Caco-2 (cell line): ENCODE data around the gene KLC1. TPM values are rescaled to one million over a fixed set of nuclear protein-coding genes. Genes with fewer than 3 reads are reported as not detected.

Experiments
- BruUV-seq: library from RNA; stranded (reverse); fragments of 400-500 nt; replicated peaks from 2 replicates; lab custom pipeline; 2021; lab: Mats Ljungman, UMichigan
- CTCF ChIA-PET: fragments of 300-600 bp; sonication (Branson Sonifier 250); formaldehyde crosslinking; loops from one replicate; lab custom pipeline; 2022; ENCODE audit warnings: antibody characterized with exemption; lab: Charles Lee
- POLR2A ChIA-PET: fragments of 300-600 bp; sonication (Branson Sonifier 250); formaldehyde crosslinking; loops from one replicate; lab custom pipeline; 2022; ENCODE audit warnings: antibody characterized with exemption; lab: Charles Lee
- DNase-seq, 2 experiments: peaks; one replicate each; pipeline versions ENCODE4 v3.0.0 to v3.0.0-alpha.2; 2020 to 2022
- H3K27me3 ChIP-seq: replicated peaks from 2 replicates; pipeline ENCODE4 v1.6.0; 2011; ENCODE audit warnings: low read length; ENCODE audit not compliant: control insufficient read depth, insufficient read depth
- H3K36me3 ChIP-seq: 2 replicates; pipeline ENCODE4 v1.5.1; 2011; ENCODE audit warnings: low read length; ENCODE audit not compliant: control insufficient read depth, insufficient read depth
- H3K4me1 ChIP-seq: fragments of 250-450 bp; sonication (Bioruptor Pico); 2 replicates; pipeline ENCODE4 v1.5.1; 2020; ENCODE audit warnings: mild to moderate bottlenecking
- H3K4me3 ChIP-seq: 2 replicates; pipeline ENCODE4 v1.5.1; 2011; ENCODE audit warnings: low read depth, mild to moderate bottlenecking, control low read depth, low read length
- H3K9me3 ChIP-seq: fragments of 250-450 bp; sonication (Bioruptor Pico); 2 replicates; pipeline ENCODE4 v1.5.1; 2020; ENCODE audit warnings: mild to moderate bottlenecking, moderate library complexity
- H3K27ac Mint-ChIP-seq: one replicate; pipeline ENCODE4 v1.8.0; 2022; ENCODE audit warnings: mixed read lengths; ENCODE audit not compliant: unreplicated experiment
- H3K27me3 Mint-ChIP-seq: one replicate; pipeline ENCODE4 v1.8.0; 2022; ENCODE audit warnings: mixed read lengths; ENCODE audit not compliant: insufficient read depth, unreplicated experiment
- H3K36me3 Mint-ChIP-seq: one replicate; pipeline ENCODE4 v1.8.0; 2022; ENCODE audit warnings: mild to moderate bottlenecking, mixed read lengths; ENCODE audit not compliant: insufficient read depth, unreplicated experiment
- H3K4me1 Mint-ChIP-seq: one replicate; pipeline ENCODE4 v1.8.0; 2022; ENCODE audit warnings: low read depth, mixed read lengths; ENCODE audit not compliant: unreplicated experiment
- H3K4me3 Mint-ChIP-seq: one replicate; pipeline ENCODE4 v1.8.0; 2022; ENCODE audit warnings: mild to moderate bottlenecking, moderate library complexity, mixed read lengths; ENCODE audit not compliant: unreplicated experiment
- H3K9me3 Mint-ChIP-seq: one replicate; pipeline ENCODE4 v1.8.0; 2022; ENCODE audit warnings: mixed read lengths; ENCODE audit not compliant: unreplicated experiment
- intact Hi-C: fragments of 100-400 bp; cut with micrococcal nuclease; formaldehyde crosslinking; loops from one replicate; pipeline ENCODE4 v1.10.0; 2022; ENCODE audit not compliant: unreplicated experiment
- total RNA-seq: library from RNA; stranded (reverse); gene quantifications from 2 replicates; pipeline ENCODE4 v1.2.3, GENCODE V29; 2022
- TF ChIP-seq, protein P1 (sequence below), 2 experiments: fragments of 200-600 bp in 1 of 2; IDR thresholded peaks; 1 replicate in 1 of 2; 2 replicates in 1 of 2; pipeline versions ENCODE4 v1.5.1 to v1.8.0; 2011 to 2022; ENCODE audit warnings: antibody characterized with exemption in 1 of 2, control low read depth in 1 of 2, inconsistent platforms in 1 of 2, low read depth in 1 of 2, low read length in 1 of 2, mild to moderate bottlenecking in 1 of 2, moderate library complexity in 1 of 2; ENCODE audit not compliant: insufficient read depth in 1 of 2, severe bottlenecking in 1 of 2, unreplicated experiment in 1 of 2

Gene KLC1
- total RNA-seq, 1 experiment from 2014 or later, result 110 TPM

DNA sequence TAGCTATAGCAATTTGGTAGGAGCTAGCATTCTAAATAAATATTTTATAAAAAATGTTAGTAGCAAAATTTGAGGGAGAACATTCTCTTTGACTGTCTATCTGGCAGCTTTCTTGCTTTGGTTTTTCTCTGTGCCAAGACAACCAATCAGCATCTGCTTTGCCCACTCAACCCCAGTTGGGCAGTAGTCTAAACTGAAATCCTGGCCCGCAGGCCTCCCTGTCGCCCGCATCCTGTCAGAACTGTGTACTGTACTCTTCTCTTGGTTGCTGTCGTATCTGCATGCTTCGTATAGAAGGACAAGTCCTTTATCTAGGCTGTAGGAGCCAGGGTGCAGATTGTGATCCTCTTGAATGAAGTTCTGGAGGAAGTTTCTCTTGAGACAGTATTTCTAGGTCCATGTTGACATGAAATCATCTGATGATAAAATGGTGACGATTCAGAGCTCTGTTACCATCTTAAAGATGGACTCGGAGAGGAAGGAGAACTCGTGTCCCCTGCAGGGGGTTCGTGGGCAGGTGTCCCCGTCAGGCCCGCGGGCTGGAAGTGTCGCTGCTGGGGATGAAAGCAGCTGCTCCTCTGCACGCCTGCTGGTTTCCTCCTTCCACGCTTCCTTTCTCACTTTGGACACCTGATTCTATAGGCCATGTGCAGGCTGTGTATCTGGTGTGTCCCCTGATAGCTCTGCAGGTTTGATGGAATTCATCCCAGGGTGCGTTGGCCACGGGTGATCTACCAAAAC is 51.6 kb downstream of the KLC1 start:
- no peaks in the 10 kb centered on the region for H3K9me3 Mint-ChIP-seq
- H3K36me3 Mint-ChIP-seq, result peaks cover 74% of the 10 kb centered on the region

DNA sequence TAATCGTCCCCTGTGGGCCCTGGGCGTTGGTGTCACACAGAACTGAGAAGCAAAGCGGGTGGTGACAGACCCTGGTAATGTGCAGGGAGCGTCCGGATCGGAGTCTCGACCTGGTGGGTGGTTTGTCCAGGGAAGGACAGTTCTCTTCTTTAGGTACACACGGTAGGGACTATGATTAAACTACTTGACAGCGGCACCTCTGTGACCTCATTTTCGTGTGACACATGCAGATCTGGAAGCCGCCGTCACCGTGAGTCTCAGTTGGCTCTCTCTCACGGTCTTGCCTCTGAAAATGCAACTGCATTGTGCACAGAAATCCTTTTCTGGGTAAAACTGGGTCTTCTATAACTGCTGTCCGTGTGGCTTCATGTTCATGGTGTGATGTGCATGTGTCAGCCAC is 54.1 kb downstream of the KLC1 start:
- Mint-ChIP-seq H3K27ac (no peak overlapping the region), H3K36me3 (peaks cover 76% of the 10 kb centered on the region), H3K4me1 (no peaks in the 10 kb centered on the region), H3K27me3 (no peaks in the 10 kb centered on the region), H3K4me3 (no peak overlapping the region), H3K9me3 (no peaks in the 10 kb centered on the region)
- BruUV-seq, result no TSS peak
- H3K36me3 ChIP-seq, result no peaks in the 10 kb centered on the region; the same call in 1 of the 2 replicates
- no peak for DNase-seq
- TF ChIP-seq, protein P1, sequence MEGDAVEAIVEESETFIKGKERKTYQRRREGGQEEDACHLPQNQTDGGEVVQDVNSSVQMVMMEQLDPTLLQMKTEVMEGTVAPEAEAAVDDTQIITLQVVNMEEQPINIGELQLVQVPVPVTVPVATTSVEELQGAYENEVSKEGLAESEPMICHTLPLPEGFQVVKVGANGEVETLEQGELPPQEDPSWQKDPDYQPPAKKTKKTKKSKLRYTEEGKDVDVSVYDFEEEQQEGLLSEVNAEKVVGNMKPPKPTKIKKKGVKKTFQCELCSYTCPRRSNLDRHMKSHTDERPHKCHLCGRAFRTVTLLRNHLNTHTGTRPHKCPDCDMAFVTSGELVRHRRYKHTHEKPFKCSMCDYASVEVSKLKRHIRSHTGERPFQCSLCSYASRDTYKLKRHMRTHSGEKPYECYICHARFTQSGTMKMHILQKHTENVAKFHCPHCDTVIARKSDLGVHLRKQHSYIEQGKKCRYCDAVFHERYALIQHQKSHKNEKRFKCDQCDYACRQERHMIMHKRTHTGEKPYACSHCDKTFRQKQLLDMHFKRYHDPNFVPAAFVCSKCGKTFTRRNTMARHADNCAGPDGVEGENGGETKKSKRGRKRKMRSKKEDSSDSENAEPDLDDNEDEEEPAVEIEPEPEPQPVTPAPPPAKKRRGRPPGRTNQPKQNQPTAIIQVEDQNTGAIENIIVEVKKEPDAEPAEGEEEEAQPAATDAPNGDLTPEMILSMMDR (IDR thresholded peaks at IDR 0.05; ENCODE audit: insufficient read depth in 1 of 2, low read depth in 1 of 2, low read length in 1 of 2, severe bottlenecking in 1 of 2, unreplicated experiment in 1 of 2), result no peak
- H3K9me3 ChIP-seq, result no peaks in the 10 kb centered on the region
- ChIA-PET CTCF (no interaction called here), POLR2A (no interaction called here)
- no peaks in the 10 kb centered on the region for H3K4me1 ChIP-seq
- H3K27me3 ChIP-seq, result no peaks in the 10 kb centered on the region
- intact Hi-C loops, result no loop called here
- no peak overlapping the region for H3K4me3 ChIP-seq

More for the DNA sequence above, 51.6 kb downstream of the KLC1 start:
- H3K36me3 ChIP-seq, result peaks cover 2% of the 10 kb centered on the region
- BruUV-seq, result no TSS peak
- Mint-ChIP-seq H3K4me3 (no peak overlapping the region), H3K4me1 (no peaks in the 10 kb centered on the region), H3K27me3 (no peaks in the 10 kb centered on the region), H3K27ac (no peak overlapping the region)
- ChIA-PET POLR2A (no interaction called here), CTCF (no interaction called here)
- no peak overlapping the region for H3K4me3 ChIP-seq
- no peaks in the 10 kb centered on the region for H3K4me1 ChIP-seq
- intact Hi-C loops, result no loop called here
- no peak for DNase-seq
- TF ChIP-seq, protein P1 (IDR thresholded peaks at IDR 0.05; ENCODE audit: insufficient read depth in 1 of 2, low read depth in 1 of 2, low read length in 1 of 2, severe bottlenecking in 1 of 2, unreplicated experiment in 1 of 2), result no peak
- no peaks in the 10 kb centered on the region for H3K27me3 ChIP-seq
- no peaks in the 10 kb centered on the region for H3K9me3 ChIP-seq

DNA sequence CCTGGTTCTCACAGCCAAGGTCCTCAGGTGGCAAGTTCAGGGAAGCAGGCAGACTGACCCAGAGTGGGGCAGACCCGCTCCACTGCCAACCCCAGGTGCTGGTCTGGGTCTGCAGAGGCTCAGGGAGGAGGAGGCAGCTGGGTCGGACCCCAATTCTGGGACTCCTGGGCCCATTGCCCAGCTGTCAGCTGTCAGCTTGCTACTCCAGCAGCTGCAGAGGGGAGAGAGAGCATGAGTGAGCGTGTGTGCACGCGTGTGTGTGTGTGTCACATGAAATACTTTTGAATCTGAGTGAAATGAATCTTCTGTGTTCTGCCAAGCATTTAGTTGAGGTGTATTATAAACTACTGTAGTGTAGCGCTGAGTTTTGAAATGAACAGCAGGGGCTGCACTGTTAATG is 55.5 kb downstream of the KLC1 start:
- H3K4me3 ChIP-seq, result no peak overlapping the region
- no peaks in the 10 kb centered on the region for H3K27me3 ChIP-seq
- intact Hi-C loops, result no loop called here
- ChIA-PET POLR2A (no interaction called here), CTCF (no interaction called here)
- H3K27me3 Mint-ChIP-seq, result no peaks in the 10 kb centered on the region
- no peaks in the 10 kb centered on the region for H3K4me1 Mint-ChIP-seq
- no peak for DNase-seq
- H3K4me1 ChIP-seq, result no peaks in the 10 kb centered on the region
- BruUV-seq, result no TSS peak
- H3K36me3 ChIP-seq, result no peaks in the 10 kb centered on the region; the same call in 1 of the 2 replicates
- no peak overlapping the region for H3K27ac Mint-ChIP-seq
- no peaks in the 10 kb centered on the region for H3K9me3 ChIP-seq
- H3K36me3 Mint-ChIP-seq, result peaks cover 74% of the 10 kb centered on the region
- no peaks in the 10 kb centered on the region for H3K9me3 Mint-ChIP-seq
- H3K4me3 Mint-ChIP-seq, result no peak overlapping the region
- TF ChIP-seq, protein P1 (IDR thresholded peaks at IDR 0.05; ENCODE audit: insufficient read depth in 1 of 2, low read depth in 1 of 2, low read length in 1 of 2, severe bottlenecking in 1 of 2, unreplicated experiment in 1 of 2), result no peak
